Thyroid gland (tissue), 4 donors: Measurements from ENCODE around the gene ATP8B1.

Experiments
- CTCF ChIP-seq, 6 experiments: fragments of 200-600 bp in 3 of 6; fragments of 450-650 bp in 3 of 6; sonication (generic) in 3 of 6; IDR thresholded peaks; one replicate each; pipeline ENCODE4 v1.5.1; 2016 to 2019; ENCODE audit warnings: antibody characterized with exemption in 6 of 6, mild to moderate bottlenecking in 2 of 6, inconsistent platforms in 1 of 6, moderate library complexity in 1 of 6
- POLR2A ChIP-seq, 2 donors: fragments of 450-650 bp; IDR thresholded peaks; one replicate each; pipeline ENCODE4 v1.6.1; 2017; ENCODE audit warnings: antibody characterized with exemption in 2 of 2, mild to moderate bottlenecking in 2 of 2, moderate library complexity in 1 of 2

GRCh38 chr18:57807336-57808117, 4.4 kb upstream of the ATP8B1 start:
- TF ChIP-seq CTCF (IDR thresholded peaks at IDR 0.05), result no peak
- TF ChIP-seq POLR2A (IDR thresholded peaks at IDR 0.05), result no peak
